ENCODE measurements around the gene CLMN.
A peak's percentile ranks its signal among the peaks of the same experiment; 100 is the strongest.

The CLMN gene, protein sequence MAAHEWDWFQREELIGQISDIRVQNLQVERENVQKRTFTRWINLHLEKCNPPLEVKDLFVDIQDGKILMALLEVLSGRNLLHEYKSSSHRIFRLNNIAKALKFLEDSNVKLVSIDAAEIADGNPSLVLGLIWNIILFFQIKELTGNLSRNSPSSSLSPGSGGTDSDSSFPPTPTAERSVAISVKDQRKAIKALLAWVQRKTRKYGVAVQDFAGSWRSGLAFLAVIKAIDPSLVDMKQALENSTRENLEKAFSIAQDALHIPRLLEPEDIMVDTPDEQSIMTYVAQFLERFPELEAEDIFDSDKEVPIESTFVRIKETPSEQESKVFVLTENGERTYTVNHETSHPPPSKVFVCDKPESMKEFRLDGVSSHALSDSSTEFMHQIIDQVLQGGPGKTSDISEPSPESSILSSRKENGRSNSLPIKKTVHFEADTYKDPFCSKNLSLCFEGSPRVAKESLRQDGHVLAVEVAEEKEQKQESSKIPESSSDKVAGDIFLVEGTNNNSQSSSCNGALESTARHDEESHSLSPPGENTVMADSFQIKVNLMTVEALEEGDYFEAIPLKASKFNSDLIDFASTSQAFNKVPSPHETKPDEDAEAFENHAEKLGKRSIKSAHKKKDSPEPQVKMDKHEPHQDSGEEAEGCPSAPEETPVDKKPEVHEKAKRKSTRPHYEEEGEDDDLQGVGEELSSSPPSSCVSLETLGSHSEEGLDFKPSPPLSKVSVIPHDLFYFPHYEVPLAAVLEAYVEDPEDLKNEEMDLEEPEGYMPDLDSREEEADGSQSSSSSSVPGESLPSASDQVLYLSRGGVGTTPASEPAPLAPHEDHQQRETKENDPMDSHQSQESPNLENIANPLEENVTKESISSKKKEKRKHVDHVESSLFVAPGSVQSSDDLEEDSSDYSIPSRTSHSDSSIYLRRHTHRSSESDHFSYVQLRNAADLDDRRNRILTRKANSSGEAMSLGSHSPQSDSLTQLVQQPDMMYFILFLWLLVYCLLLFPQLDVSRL

DNA sequence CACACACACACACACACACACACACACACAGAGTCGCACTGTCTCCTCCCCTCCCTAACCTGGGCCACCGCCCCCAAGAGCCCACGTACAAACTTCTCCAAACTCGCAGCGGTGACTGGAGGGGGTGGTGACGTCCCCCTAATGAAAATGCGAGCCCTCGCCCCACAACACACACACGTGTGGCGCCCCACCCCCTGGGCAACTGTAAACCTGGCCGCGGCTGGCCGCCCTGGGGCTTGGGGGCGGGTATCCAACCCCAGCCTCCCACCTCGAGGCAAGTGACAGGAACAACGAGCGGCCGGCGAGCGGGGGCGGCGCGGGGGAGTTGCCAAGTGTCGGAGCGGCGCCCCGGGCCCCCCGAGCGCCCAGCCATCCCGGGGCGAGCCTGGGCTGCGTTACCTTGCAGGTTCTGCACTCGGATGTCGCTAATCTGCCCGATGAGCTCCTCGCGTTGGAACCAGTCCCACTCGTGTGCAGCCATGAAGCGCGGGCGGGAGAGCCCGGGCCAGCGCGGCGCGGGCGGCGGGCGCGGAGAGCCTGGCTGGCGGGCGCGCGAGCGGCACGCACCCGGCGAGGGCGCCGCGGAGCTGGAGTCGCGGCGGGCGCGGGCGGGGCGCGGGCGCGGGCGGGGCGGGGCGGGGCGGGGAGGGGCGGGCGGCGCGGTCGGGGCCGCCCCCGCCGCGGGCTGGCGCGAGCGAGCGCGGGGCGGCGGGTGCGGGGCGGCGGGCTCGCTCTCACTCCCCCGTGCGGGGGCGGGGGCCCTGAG, at the start of gene CLMN:
TSS of gene CLMN (minus strand) at position 597 of the 766 bp plus-strand sequence. CDS start at position 481, 116 bp downstream.
- peak within 1 kb of the TSS; percentile 53 to 72 for H3K27ac ChIP-seq
- DNase-seq (ENCODE audit: low spot score): no peak
- TF ChIP-seq, protein P1, sequence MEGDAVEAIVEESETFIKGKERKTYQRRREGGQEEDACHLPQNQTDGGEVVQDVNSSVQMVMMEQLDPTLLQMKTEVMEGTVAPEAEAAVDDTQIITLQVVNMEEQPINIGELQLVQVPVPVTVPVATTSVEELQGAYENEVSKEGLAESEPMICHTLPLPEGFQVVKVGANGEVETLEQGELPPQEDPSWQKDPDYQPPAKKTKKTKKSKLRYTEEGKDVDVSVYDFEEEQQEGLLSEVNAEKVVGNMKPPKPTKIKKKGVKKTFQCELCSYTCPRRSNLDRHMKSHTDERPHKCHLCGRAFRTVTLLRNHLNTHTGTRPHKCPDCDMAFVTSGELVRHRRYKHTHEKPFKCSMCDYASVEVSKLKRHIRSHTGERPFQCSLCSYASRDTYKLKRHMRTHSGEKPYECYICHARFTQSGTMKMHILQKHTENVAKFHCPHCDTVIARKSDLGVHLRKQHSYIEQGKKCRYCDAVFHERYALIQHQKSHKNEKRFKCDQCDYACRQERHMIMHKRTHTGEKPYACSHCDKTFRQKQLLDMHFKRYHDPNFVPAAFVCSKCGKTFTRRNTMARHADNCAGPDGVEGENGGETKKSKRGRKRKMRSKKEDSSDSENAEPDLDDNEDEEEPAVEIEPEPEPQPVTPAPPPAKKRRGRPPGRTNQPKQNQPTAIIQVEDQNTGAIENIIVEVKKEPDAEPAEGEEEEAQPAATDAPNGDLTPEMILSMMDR (IDR thresholded peaks at IDR 0.05): no peak
- peak within 1 kb of the TSS; percentile 78 for H3K4me3 ChIP-seq

DNA sequence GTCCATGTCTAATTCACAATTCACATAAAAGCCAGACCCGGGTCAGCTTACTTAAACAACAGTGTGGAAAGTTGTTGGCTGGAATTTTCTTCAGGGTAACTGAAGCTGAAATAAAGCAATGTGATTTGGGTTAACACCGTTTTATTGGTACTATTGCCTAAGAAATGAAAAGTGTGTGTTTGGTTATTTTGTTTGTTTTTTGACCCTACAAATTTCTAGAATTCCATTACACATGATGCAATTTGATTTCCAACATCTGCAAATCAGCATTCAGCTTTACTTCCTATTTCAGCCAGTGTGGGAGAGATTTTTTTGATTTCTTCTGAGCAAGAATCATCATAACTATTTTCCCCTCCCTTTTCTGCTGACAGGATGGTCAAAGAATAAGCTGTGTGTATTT, 45.7 kb upstream of the CLMN start:
- TF ChIP-seq, protein P1 (IDR thresholded peaks at IDR 0.05): no peak
- DNase-seq (ENCODE audit: low spot score): no peak
- H3K27ac ChIP-seq: no peak overlapping the region

DNA sequence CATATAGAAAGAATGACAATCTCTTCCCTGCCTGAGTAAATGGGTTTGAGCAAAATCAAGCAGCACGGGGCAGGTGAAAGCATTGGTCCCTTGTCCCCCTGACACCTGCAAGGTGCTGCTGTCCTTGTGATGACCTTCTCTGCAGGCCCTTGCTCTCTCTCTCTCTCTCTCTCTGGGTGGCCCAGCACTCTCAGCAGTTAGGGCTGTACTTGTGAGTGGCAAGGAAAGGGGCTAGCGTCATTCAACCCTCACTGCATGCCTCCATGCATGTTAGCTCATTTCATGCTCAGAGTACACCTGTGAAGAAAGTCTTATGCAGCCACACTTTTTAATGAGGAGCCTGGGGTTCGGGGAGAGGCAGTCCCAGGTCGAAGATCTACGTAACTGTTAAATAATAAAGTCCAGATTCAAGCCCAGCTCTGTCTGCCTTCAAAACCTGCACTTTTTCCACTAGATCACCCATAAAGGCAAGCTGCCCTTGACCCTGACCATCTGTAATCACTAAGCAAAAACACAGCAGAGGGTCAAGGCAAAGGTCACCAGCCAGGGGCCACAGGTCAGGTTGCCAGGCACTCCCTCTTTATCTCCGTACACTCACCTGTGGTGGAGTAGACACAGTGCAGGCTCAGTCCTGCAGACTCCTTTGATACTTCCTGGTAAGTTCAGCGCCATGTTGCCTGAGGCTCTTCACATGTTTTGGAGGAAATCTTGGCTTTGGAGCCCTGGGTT, 44.9 kb upstream of the CLMN start:
- DNase-seq (ENCODE audit: low spot score): no peak
- TF ChIP-seq, protein P1 (IDR thresholded peaks at IDR 0.05): no peak
- Histone ChIP-seq H3K27ac (no peak overlapping the region), H3K4me3 (no peak overlapping the region)

More for the DNA sequence above, 45.7 kb upstream of the CLMN start:
- H3K4me3 ChIP-seq: no peak overlapping the region

DNA sequence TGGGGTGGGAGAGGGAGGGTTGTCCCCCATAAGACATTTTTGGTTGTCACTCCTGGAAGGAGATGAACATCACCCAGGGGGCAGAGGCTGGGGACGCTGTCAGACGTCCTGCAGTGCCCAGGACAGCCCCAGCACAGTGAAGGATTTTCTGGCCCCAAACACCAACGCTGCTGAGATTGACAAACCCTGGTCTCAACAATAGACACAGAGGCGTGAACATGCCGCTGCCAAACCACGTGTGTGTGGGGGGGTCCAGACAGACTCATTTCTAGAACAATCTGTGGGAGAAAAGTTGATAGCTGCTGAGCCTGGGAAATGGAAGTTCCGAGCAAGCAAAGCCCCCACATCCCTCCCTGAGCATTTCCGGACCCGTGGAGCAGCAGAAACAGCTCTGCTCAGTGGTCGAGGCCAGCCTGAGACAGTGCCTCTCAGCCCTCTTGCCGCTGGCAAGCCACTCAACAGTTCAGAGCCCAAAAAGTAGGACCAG, 43.8 kb upstream of the CLMN start:
- TF ChIP-seq, protein P1 (IDR thresholded peaks at IDR 0.05): no peak
- no peak overlapping the region for H3K27ac ChIP-seq
- no peak for DNase-seq (ENCODE audit: low spot score)
- H3K4me3 ChIP-seq: no peak overlapping the region

DNA sequence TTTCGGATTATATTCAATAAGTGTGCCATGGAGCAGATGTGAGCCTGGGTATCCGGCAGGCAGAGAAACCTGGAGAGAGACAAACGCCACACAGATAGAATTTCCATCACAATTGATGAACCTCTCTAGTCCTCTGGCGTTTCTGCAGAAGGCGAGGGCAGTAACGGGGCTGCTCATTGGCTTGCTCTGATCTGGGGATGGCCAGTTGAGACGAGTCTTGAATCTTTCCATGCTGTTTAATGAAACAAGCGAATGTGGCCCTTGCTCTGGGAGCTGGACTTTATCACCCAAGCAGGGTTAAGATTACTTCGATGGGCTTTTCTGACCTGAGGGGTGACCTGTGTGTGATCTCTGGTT, 42.4 kb upstream of the CLMN start:
- TF ChIP-seq, protein P1 (IDR thresholded peaks at IDR 0.05): no peak
- Histone ChIP-seq H3K27ac (no peak overlapping the region), H3K4me3 (no peak overlapping the region)
- DNase-seq (ENCODE audit: low spot score): no peak
